ENCODE measurements around the gene HAPLN1. TPM values are rescaled to one million over a fixed set of nuclear protein-coding genes. Genes with fewer than 3 reads are reported as not detected.

Gene HAPLN1
- total RNA-seq, 4 donors from 2014 or later = 0.12 to 0.38 (median 0.18) TPM; not detected in 1

DNA sequence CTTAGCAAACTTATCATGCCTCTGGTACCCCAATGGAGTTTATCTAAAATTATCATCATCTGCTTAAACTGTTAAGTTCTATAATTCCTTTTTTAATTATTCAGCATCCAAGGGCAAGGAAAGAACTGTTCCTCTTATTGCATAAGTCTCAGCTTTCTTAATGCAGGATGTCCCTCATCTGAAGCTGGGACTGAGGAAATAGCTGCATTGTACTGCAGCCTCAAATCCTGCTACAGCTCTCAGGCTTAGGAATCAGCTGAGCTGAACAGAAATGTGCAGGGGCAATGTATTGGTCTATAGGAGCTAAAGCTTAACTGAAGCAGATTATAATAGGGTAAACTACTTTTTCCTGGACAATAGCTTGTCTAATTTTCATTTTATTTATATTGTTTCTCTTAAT lies 48.0 kb downstream of the HAPLN1 start:
- intact Hi-C loops (cut with DNase I) = no loop called here
- no peaks in the 10 kb centered on the region for H3K9me3 ChIP-seq
- no peaks in the 10 kb centered on the region for H3K27me3 ChIP-seq
- H3K4me1 ChIP-seq = no peaks in the 10 kb centered on the region
- TF ChIP-seq POLR2A (IDR thresholded peaks at IDR 0.05) = no peak
- TF ChIP-seq, protein P1, sequence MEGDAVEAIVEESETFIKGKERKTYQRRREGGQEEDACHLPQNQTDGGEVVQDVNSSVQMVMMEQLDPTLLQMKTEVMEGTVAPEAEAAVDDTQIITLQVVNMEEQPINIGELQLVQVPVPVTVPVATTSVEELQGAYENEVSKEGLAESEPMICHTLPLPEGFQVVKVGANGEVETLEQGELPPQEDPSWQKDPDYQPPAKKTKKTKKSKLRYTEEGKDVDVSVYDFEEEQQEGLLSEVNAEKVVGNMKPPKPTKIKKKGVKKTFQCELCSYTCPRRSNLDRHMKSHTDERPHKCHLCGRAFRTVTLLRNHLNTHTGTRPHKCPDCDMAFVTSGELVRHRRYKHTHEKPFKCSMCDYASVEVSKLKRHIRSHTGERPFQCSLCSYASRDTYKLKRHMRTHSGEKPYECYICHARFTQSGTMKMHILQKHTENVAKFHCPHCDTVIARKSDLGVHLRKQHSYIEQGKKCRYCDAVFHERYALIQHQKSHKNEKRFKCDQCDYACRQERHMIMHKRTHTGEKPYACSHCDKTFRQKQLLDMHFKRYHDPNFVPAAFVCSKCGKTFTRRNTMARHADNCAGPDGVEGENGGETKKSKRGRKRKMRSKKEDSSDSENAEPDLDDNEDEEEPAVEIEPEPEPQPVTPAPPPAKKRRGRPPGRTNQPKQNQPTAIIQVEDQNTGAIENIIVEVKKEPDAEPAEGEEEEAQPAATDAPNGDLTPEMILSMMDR (IDR thresholded peaks at IDR 0.05) = no peak
- no peak overlapping the region for H3K27ac ChIP-seq
- H3K4me3 ChIP-seq = no peak overlapping the region
- H3K36me3 ChIP-seq = no peaks in the 10 kb centered on the region
- DNase-seq = no peak

DNA sequence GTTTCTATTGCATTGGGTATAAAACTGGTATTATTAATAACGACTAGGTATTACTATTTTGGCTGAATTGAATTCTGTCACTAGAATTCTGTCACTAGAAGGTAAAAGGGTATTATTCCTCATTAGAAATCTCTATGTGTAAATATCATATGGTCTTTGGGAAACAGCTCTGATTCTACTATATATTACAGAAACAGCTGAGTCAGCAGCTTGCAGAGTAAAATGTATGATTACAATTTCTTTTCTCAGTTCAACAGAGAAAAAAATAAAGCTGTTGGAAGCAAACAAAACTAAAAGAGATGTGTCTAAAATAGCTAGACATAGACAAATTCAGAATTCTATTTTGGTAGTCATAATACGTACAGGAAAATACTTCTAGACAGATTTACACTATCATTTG lies 48.5 kb downstream of the HAPLN1 start:
- no peak for DNase-seq
- Histone ChIP-seq H3K4me3 (no peak overlapping the region), H3K27me3 (no peaks in the 10 kb centered on the region), H3K27ac (no peak overlapping the region), H3K4me1 (no peaks in the 10 kb centered on the region), H3K36me3 (no peaks in the 10 kb centered on the region), H3K9me3 (no peaks in the 10 kb centered on the region)
- 47 to 53% methylated on average over 2 of the region's 2 CpGs for WGBS, 2 donors
- TF ChIP-seq POLR2A (IDR thresholded peaks at IDR 0.05) = no peak
- TF ChIP-seq, protein P1 (IDR thresholded peaks at IDR 0.05) = no peak
- intact Hi-C loops (cut with DNase I) = no loop called here

DNA sequence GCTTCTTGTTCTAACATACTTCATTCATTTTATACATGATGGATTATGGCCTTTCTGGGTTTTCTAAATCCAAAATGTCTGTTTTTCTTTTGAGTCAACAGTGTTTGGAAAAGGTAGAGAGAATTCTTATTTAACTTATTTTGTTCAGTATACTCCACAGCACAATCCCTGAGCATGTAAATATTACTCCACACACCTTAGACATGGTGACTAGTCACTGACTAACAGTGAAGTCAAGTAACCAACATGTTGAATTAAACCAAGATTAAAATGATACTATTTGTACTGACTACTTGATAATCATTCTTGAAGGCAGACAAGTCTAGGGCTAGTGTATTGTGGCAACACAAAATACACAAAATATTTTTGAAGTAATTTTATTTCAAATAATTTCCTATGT lies 55.0 kb downstream of the HAPLN1 start:
- no peak for DNase-seq
- H3K27ac ChIP-seq = no peak overlapping the region
- no peaks in the 10 kb centered on the region for H3K36me3 ChIP-seq
- no peaks in the 10 kb centered on the region for H3K9me3 ChIP-seq
- H3K4me1 ChIP-seq = no peaks in the 10 kb centered on the region
- TF ChIP-seq, protein P1 (IDR thresholded peaks at IDR 0.05) = no peak
- no peak for TF ChIP-seq POLR2A (IDR thresholded peaks at IDR 0.05)
- H3K4me3 ChIP-seq = no peak overlapping the region
- H3K27me3 ChIP-seq = no peaks in the 10 kb centered on the region
- intact Hi-C loops (cut with DNase I) = no loop called here

DNA sequence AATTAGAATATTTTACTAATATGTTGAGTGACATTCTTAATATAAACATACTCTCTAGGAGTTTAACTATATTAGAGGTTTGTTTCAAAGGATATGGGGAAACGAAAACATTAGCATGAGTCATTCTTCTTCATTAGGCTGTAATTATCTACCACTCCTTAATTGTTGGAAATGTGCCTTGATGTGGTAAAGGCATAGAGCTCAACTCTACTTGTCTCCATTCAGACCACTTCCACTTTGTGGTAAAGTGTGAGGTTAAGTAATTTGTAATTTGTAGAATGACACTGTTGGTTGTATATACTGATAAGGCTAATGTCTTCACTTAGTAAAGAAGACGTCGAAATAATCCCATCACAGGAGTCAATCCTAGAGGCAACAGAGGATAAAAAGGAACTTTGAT lies 58.1 kb downstream of the HAPLN1 start:
- Histone ChIP-seq H3K4me1 (no peaks in the 10 kb centered on the region), H3K36me3 (no peaks in the 10 kb centered on the region), H3K27ac (no peak overlapping the region), H3K27me3 (no peaks in the 10 kb centered on the region), H3K4me3 (no peak overlapping the region), H3K9me3 (no peaks in the 10 kb centered on the region)
- no peak for DNase-seq
- intact Hi-C loops (cut with DNase I) = no loop called here
- 44 to 50% methylated on average over 3 of the region's 3 CpGs for WGBS, 2 donors
- no peak for TF ChIP-seq POLR2A (IDR thresholded peaks at IDR 0.05)
- TF ChIP-seq, protein P1 (IDR thresholded peaks at IDR 0.05) = no peak

DNA sequence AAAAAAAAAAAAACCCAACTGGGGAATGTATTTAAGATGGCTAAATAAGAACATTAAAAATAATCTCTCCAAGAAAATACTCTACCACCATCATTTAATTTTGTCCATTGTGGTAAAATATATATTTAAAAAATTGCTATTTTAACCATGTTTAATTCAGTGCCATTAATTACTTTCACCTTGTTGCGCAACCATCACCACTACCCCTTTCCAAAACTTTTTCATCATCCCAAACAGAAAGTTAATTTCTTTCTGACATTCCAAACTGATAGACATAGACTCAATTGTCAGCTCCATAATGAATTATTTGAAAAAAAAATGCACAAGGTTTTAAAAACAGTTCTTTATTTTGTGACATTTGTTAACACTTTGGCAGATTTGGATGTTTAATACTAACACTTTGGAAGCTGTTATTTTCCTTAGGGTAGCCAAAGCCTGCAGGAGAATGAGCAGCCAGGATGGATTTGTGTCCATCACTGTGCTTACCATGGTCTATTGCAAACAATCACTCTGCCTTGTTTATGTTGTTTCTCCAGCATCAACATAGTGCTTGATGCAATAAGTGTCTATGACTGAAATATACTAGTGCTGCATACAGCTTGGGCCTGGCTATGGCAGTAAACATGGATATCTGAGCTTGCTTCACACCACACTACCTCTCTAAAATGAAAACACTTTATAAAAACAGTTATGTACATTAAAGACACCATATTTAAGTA lies 62.7 kb downstream of the HAPLN1 start:
- no peak for TF ChIP-seq POLR2A (IDR thresholded peaks at IDR 0.05)
- TF ChIP-seq, protein P1 (IDR thresholded peaks at IDR 0.05) = no peak
- H3K4me1 ChIP-seq = no peaks in the 10 kb centered on the region
- no peak overlapping the region for H3K27ac ChIP-seq
- H3K9me3 ChIP-seq = no peaks in the 10 kb centered on the region
- no peak for DNase-seq
- H3K36me3 ChIP-seq = no peaks in the 10 kb centered on the region
- intact Hi-C loops (cut with DNase I) = no loop called here
- H3K4me3 ChIP-seq = no peak overlapping the region
- WGBS, 2 donors = 80 to 82% methylated on average over 1 of the region's 1 CpG
- H3K27me3 ChIP-seq = no peaks in the 10 kb centered on the region
